ENCODE results near the gene TEAD3. TPM values are rescaled to one million over a fixed set of nuclear protein-coding genes. Genes with fewer than 3 reads are reported as not detected.
A peak's percentile ranks its signal among the peaks of the same experiment; 100 is the strongest.

Gene TEAD3
- total RNA-seq, 1 donor = 0.54 TPM

- no peak for DNase-seq (ENCODE audit: low read depth in 2 of 3, low spot score in 2 of 3)
These were observed 17.7 kb upstream of the TEAD3 start for GRCh38 chr6:35514587-35514986.

GRCh38 chr6:35512740-35513139, 15.9 kb upstream of the TEAD3 start, which contains the start of gene TULP1:
Gene TULP1 (minus strand): TSS chr6:35512896. CDS start chr6:35512858, 38 bp downstream.
- DNase-seq (ENCODE audit: low read depth in 2 of 3, low spot score in 2 of 3) = no peak

DNA sequence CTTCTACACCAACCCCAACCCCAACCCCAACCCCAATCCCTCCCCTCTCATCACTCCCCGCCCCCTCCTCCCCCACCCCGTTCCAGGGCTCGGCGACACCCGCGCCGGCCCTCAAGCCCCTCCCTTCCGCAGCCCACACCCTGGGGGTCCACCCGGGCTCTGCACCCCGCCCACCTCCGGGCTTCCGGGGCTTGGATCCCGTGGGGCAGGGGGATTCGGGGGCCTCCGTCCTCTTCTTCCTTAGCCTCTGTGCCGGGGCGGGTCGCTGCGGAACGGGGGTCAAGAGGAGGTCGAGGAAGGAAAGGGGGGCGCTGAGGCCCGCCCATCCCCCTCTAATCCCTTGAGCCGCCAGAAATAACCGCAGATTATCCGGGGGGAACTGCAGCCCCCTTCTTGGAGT, 15.1 kb upstream of the TEAD3 start:
- no peak for DNase-seq (ENCODE audit: low read depth in 2 of 3, low spot score in 2 of 3)

DNA sequence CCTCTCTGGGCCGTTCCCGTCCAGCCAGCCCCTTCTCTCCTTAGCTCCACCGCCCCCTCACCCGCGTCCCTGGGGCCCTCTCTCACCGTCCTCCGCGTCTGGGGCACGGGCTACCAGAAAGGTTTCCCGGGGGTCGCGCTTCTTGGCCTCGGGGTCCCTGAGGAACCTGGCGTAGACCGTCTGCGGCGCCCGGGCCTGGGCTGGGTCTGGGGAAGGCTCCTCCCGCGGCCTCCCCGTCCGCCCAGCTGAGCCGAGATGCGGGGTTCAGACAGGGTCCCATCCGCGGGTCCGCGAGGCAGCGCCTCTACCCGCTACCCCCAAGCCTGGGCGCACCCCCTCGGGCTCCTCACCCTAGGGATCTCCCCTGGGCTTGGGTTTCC, 14.7 kb upstream of the TEAD3 start:
- no peak for DNase-seq (ENCODE audit: low read depth in 2 of 3, low spot score in 2 of 3)

- DNase-seq (ENCODE audit: low read depth in 2 of 3, low spot score in 2 of 3) = no peak
These were observed 14.2 kb upstream of the TEAD3 start for GRCh38 chr6:35510916-35511561.

GRCh38 chr6:35508542-35508941, 11.7 kb upstream of the TEAD3 start:
- DNase-seq (ENCODE audit: low read depth in 2 of 3, low spot score in 2 of 3) = no peak

GRCh38 chr6:35508027-35508426, 11.1 kb upstream of the TEAD3 start:
- DNase-seq (ENCODE audit: low read depth in 2 of 3, low spot score in 2 of 3) = no peak

DNA sequence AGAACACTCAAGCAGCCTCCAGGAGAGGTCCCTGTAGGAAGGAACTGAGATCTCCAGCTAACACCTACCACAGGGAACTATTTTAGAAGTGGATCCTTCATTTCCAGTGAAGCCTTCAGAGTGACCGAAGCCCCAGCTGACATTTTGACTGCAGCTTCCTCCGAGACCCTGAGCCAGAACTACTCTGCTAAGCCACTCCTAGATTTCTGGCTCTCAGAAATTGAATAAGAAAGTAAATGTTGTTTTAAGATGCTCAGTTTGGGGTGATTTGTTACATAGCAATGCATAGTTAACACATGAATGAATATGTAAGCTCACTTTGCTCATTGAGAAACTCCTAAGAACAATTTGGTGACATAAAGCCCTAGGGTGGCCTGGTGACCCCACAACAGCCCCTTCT, 10.3 kb upstream of the TEAD3 start:
- DNase-seq (ENCODE audit: low read depth in 2 of 3, low spot score in 2 of 3) = no peak

GRCh38 chr6:35506536-35506935, 9.7 kb upstream of the TEAD3 start:
- no peak for DNase-seq (ENCODE audit: low read depth in 2 of 3, low spot score in 2 of 3)

DNA sequence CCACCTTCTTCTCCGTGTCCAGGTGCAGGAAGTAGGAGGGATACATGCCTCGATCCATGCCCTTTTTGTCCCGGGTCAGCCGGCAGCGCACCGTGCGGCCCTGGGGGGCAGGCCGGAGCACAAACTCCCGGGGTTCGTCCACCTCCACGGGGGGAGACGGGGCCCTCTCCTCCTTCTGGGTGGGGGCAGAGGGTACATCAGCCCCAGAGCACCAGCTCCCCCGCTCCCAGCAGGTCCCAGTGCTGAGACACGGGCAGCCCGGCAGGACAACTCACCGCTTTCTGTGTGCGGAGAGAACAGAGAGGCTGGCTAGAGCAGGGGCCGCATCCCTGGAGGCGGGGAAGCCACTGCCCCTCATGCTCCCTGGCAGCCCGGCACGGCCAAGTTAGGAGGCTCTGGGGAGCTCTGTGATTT, 9.1 kb upstream of the TEAD3 start:
- no peak for DNase-seq (ENCODE audit: low read depth in 2 of 3, low spot score in 2 of 3)

GRCh38 chr6:35503534-35503933, 6.7 kb upstream of the TEAD3 start:
- DNase-seq (ENCODE audit: low read depth in 2 of 3, low spot score in 2 of 3) = peak in 1 of 3 donors; percentile 83

DNA sequence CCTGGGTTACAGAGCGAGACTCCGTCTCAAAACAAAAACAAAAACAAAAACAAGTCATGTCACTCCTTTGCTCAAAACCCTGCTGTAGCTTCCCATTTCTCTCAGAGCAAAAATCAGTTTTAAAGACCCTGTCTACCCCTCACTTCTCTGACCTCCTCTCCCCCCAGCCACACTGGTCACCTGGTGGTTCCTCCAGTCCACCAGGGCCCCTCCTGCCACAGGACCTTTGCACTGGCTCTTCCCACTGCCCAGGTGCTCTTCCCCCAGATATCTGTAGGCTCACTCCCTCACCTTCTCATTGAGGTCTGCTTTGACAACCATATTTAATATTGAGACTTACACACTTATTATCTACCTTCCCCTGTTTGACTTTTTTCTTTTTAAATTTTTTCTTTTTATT, 4.9 kb upstream of the TEAD3 start:
- no peak for DNase-seq (ENCODE audit: low read depth in 2 of 3, low spot score in 2 of 3)

GRCh38 chr6:35500782-35501181, 3.9 kb upstream of the TEAD3 start:
- no peak for DNase-seq (ENCODE audit: low read depth in 2 of 3, low spot score in 2 of 3)

- DNase-seq (ENCODE audit: low read depth in 2 of 3, low spot score in 2 of 3) = no peak
These were observed 2.5 kb upstream of the TEAD3 start for GRCh38 chr6:35499372-35499771.

GRCh38 chr6:35498422-35499067, 1.7 kb upstream of the TEAD3 start:
- no peak for DNase-seq (ENCODE audit: low read depth in 2 of 3, low spot score in 2 of 3)

DNA sequence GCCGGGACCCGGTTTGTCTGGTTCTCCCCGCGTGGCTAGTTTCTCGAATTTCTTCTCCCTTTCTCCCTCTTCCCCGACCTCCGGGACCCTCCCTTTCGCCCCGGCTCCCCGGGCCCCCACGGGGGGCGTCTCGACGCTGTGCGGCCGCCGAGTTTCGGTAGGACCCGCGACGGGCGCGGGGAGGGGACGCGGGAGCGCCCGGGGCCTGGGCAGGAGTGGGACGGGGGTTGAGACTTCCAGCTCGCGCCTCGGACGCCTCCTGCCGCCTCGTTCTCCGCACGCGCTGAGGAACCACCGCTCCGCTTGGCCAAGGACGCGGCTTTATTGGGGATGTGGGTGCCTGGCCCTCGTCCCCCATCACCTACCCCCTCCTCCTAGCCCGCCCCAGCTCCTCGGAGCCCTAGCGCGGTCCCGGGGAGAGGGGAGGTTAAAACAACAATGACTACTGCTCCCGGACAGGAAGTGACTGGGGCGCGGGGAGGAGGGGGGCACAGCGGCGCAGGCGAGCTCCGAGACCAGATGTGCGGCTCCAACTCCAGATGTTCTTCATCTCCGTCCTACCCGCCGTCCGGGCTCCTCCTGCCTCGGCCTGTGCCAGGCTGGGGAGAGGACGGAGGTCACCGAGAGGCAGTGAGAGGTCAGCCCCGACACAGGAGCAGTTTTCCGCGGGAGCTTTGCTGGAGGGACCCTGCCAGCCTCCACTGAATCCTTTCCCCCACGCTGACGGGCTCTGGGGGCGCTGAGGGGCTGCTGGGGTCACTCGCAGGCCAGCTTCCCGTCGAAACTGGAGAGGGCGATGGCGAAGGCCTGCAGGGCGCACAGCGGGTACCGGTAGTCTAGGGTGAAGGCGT, 917 bp upstream of the TEAD3 start:
- peak in 1 of 3 donors; percentile 74 for DNase-seq (ENCODE audit: low read depth in 2 of 3, low spot score in 2 of 3)

- no peak for DNase-seq (ENCODE audit: low read depth in 2 of 3, low spot score in 2 of 3)
These were observed 641 bp downstream of the TEAD3 start for GRCh38 chr6:35496036-35496840.

DNA sequence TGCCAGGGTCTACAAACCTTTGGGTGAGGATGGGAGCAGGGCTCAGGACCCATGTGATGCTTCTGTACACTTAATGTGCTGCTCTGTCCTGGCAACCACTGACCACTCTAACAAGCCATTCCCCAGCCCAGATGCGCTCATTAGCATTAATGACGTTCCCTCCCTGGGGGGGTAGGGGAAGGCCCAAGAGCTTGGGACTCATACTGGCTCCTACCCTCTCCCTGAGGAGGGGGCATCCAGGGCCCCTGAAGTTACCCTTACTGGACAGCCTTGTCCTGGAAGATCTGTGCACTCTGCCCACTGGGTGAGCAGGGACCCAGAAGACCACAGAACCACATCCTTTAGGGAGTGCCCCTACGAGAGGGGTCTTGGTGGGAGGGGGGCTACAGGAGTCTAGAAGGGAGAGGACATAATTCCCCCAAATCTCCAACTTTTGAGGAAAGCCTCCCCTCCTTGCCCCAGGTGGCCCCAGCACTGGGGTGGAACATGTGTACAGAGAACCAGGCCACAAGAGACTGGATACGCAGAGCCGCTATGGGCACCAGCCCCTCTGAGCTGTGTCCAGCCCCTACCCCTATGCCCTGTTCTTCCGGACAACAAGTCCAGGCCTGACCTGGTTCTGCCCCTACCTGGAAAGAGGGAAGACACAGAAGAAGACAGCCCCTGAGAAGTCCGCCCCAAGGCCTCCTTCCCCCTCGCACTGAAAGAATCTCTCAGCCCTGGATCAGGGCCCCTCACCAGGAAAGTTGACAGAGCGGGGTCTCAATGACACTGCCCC, 1.4 kb downstream of the TEAD3 start:
- no peak for DNase-seq (ENCODE audit: low read depth in 2 of 3, low spot score in 2 of 3)

- DNase-seq (ENCODE audit: low read depth in 2 of 3, low spot score in 2 of 3) = peak in 1 of 3 donors; percentile 39
These were observed 2.7 kb downstream of the TEAD3 start for GRCh38 chr6:35494161-35494563.

All from hematopoietic multipotent progenitor cell (in vitro differentiated cells).